Activated naive CD4-positive, alpha-beta T cell treated with anti-CD3 and anti-CD28 coated beads, Interleukin-2, amount 50 U/mL, for 72 hours (primary cell): ENCODE measurements around the gene CARMIL3. TPM values are rescaled to one million over a fixed set of nuclear protein-coding genes. Genes with fewer than 3 reads are reported as not detected.

Source experiments
- ATAC-seq, 2 donors: fragments of 150-1000 bp; cut with Tn5 transposase; 2 replicates each; pipeline ENCODE4 v1.10.0; 2021; ENCODE audit warnings: mild to moderate bottlenecking in 2 of 2, moderate library complexity in 2 of 2
- DNase-seq, 2 donors: peaks; one replicate each; pipeline ENCODE4 v3.0.0; 2021 to 2022; ENCODE audit warnings: low spot score in 2 of 2
- H3K27ac Mint-ChIP-seq, 2 donors: one replicate each; pipeline ENCODE4 v1.8.0; 2022; ENCODE audit warnings: mild to moderate bottlenecking in 2 of 2, mixed read lengths in 2 of 2
- H3K36me3 Mint-ChIP-seq, 2 donors: one replicate each; pipeline ENCODE4 v1.8.0; 2022; ENCODE audit warnings: mixed read lengths in 2 of 2
- H3K9me3 Mint-ChIP-seq, 2 donors: one replicate each; pipeline ENCODE4 v1.8.0; 2022; ENCODE audit warnings: mixed read lengths in 2 of 2
- total RNA-seq, 2 donors: library from RNA; stranded (reverse); gene quantifications; one replicate each; pipeline ENCODE4 v1.2.3, GENCODE V29; 2022

The CARMIL3 gene
- total RNA-seq, 2 donors from 2014 or later, result 2.1 to 6.7 TPM

GRCh38 chr14:24106672-24107271 lies 55.0 kb downstream of the CARMIL3 start:
- DNase-seq (no peak), ATAC-seq (no peak)
- Mint-ChIP-seq H3K9me3 (no peaks in the 10 kb centered on the region), H3K36me3 (peaks cover 15 to 23% of the 10 kb centered on the region in 2 donors), H3K27ac (no peak overlapping the region)

DNA sequence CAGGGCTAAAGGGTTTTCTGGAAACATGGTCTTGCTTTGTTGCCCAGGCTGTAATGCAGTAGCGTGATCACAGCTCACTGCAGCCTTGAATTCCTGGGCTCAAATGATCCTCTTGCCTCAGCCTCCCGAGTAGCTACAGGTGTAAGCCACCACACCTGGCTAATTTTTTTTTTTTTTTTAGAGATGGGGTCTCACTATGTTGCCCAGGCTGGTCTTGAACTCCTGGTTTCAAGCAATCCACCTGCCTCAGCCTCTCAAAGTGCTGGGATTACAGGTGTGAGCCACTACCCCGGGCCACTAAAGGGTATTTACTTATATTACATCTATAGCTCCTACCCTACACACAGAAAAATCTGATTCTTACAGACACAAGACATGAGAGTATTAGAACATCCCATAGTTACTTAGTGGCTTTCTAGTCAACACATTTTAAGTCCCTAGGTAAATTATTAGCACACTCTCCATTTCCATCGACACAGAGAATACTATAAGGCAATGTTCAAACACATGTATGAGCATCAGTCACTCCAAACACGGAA lies 56.6 kb downstream of the CARMIL3 start:
- no peaks in the 10 kb centered on the region for H3K9me3 Mint-ChIP-seq
- ATAC-seq (no peak), DNase-seq (no peak)
- peaks cover 11 to 19% of the 10 kb centered on the region in 2 donors for H3K36me3 Mint-ChIP-seq
- H3K27ac Mint-ChIP-seq, result peak overlapping the region; percentile 82 to 86

GRCh38 chr14:24110060-24110459 lies 58.3 kb downstream of the CARMIL3 start:
- peaks cover under 1 to 2% of the 10 kb centered on the region in 2 donors for H3K36me3 Mint-ChIP-seq
- no peak for DNase-seq
- H3K9me3 Mint-ChIP-seq, result no peaks in the 10 kb centered on the region
- peak overlapping the region in 1 of 2 donors; percentile 86 for H3K27ac Mint-ChIP-seq
- ATAC-seq, result no peak

GRCh38 chr14:24110523-24110922 lies 58.7 kb downstream of the CARMIL3 start:
- no peak for DNase-seq
- Mint-ChIP-seq H3K27ac (peak overlapping the region in 1 of 2 donors; percentile 32), H3K9me3 (no peaks in the 10 kb centered on the region), H3K36me3 (peaks cover 5% of the 10 kb centered on the region in 2 donors)
- no peak for ATAC-seq

DNA sequence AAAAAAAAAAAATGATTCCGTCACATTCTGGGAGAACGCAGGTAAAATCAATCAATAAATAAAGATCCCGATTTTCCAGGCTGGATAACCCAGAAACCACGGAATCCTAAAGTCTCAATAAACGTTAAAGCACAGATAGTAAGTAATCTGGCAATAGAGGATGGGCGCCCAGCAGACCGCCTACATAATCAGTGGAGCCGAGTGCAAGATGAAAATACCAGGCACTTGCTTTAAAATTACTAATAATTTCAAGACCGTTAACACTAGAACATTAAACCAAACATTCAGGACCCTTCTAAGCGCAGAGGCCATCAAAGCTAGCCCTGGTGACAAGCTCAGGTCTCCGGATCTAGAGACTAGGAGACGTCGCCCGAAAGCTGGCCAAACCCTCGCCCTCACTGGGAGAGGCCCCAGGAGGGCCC lies 61.6 kb downstream of the CARMIL3 start:
- DNase-seq (no peak), ATAC-seq (no peak)
- Mint-ChIP-seq H3K27ac (peak overlapping the region; percentile 99), H3K9me3 (no peaks in the 10 kb centered on the region), H3K36me3 (peaks cover 18 to 34% of the 10 kb centered on the region in 2 donors)

DNA sequence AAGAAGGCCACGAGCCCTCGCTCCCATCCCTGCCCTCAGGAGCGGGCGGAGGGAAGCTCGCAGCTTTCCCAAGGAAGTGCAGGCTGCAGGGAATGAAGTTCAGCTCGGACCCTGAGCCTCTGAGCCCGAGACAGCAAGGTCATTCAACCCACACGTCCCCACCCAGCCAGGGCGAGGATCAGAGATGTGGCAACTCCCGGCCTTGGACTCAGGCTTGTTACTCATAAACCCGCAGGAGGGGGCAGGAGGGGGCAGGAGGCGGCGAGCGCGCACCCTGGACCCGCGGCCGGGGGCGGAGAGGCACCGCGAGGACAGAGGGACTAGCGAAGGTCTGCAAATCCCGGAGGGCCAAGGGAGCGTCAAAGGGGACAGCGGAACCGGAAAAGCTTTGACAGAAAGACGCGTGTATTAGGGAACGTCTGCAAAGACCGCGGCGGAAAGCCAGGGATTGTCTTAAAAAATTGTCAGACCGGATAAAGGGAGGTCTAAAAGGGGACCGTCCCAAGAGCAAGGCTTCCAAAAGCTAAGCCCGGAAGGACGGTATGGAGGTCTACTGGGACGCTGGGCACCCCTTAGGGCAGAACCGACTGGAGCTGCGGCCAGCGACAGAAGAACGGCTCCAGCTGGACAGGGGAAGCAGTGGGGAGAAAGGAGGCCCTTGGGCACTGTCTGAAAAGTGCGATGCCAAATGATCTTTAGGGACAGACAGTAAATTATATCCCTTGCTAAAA lies 62.2 kb downstream of the CARMIL3 start:
- no peaks in the 10 kb centered on the region for H3K9me3 Mint-ChIP-seq
- peaks cover 23 to 40% of the 10 kb centered on the region in 2 donors for H3K36me3 Mint-ChIP-seq
- ATAC-seq (peak; percentile 44 to 58), DNase-seq (peak; percentile 76 to 90)
- peak overlapping the region; percentile 99 for H3K27ac Mint-ChIP-seq

- DNase-seq (peak; percentile 96 to 99), ATAC-seq (peak; percentile 89 to 91)
- H3K36me3 Mint-ChIP-seq, result peaks cover 27 to 43% of the 10 kb centered on the region in 2 donors
- H3K9me3 Mint-ChIP-seq, result no peaks in the 10 kb centered on the region
- H3K27ac Mint-ChIP-seq, result peak within 1 kb of the TSS; percentile 99
Measured at GRCh38 chr14:24114532-24115421, 63.0 kb downstream of the CARMIL3 start, which contains the start of the genes DCAF11 and NRL. Gene DCAF11 (plus strand): TSS chr14:24114777. CDS start chr14:24115595, 818 bp downstream. Gene NRL (minus strand): TSS chr14:24114949. CDS start chr14:24082848, 32,101 bp downstream.

GRCh38 chr14:24115422-24116127 lies 63.8 kb downstream of the CARMIL3 start:
- H3K36me3 Mint-ChIP-seq, result peaks cover 27 to 43% of the 10 kb centered on the region in 2 donors
- no peak for DNase-seq

GRCh38 chr14:24116128-24116814 lies 64.5 kb downstream of the CARMIL3 start:
- no peak for ATAC-seq
- peaks cover 27 to 43% of the 10 kb centered on the region in 2 donors for H3K36me3 Mint-ChIP-seq
- H3K27ac Mint-ChIP-seq, result peak overlapping the region; percentile 87 to 99
- H3K9me3 Mint-ChIP-seq, result no peaks in the 10 kb centered on the region
- no peak for DNase-seq

More at GRCh38 chr14:24115422-24116127, 63.8 kb downstream of the CARMIL3 start:
- H3K9me3 Mint-ChIP-seq, result no peaks in the 10 kb centered on the region
- peak overlapping the region; percentile 99 for H3K27ac Mint-ChIP-seq
- ATAC-seq, result no peak

GRCh38 chr14:24117179-24117578 lies 65.4 kb downstream of the CARMIL3 start:
- peaks cover 27 to 48% of the 10 kb centered on the region in 2 donors for H3K36me3 Mint-ChIP-seq

More at GRCh38 chr14:24117179-24117578, 65.4 kb downstream of the CARMIL3 start:
- Mint-ChIP-seq H3K27ac (no peak overlapping the region), H3K9me3 (no peaks in the 10 kb centered on the region)
- DNase-seq, result no peak
- ATAC-seq, result no peak

Other genes starting within 250 kb of the CARMIL3 start
- gene DHRS4, start 98.2 kb upstream of the CARMIL3 start, total RNA-seq, result 10 to 100 TPM; 14.8 to 17.6 TPM
- 10 to 100 TPM; 13.5 to 22.1 TPM for gene DHRS4L2, start 63.1 kb upstream of the CARMIL3 start, total RNA-seq
- under 1 TPM in 1 of 2 donors, not detected in 1; 0.14 TPM for gene CPNE6, start 19.6 kb downstream of the CARMIL3 start, total RNA-seq
- gene PCK2, start 42.3 kb downstream of the CARMIL3 start, total RNA-seq, result 10 to 100 TPM; 40.9 to 89.2 TPM
- gene DCAF11, start 62.8 kb downstream of the CARMIL3 start, total RNA-seq, result 100 to 1,000 TPM in 1 of 2 donors, 10 to 100 TPM in 1; 66.7 to 146 TPM
- gene NRL, start 62.9 kb downstream of the CARMIL3 start, total RNA-seq, result 1 to 10 TPM; 2.9 to 4.8 TPM
- gene FITM1, start 78.7 kb downstream of the CARMIL3 start, total RNA-seq, result 1 to 10 TPM in 1 of 2 donors, under 1 TPM in 1; 0.49 to 2.2 TPM
- gene PSME1, start 84.2 kb downstream of the CARMIL3 start, total RNA-seq, result 100 to 1,000 TPM; 355 to 401 TPM
- gene EMC9, start 89.6 kb downstream of the CARMIL3 start, total RNA-seq, result 10 to 100 TPM; 36.8 to 64.2 TPM
- gene PSME2, start 94.6 kb downstream of the CARMIL3 start, total RNA-seq, result 100 to 1,000 TPM; 452 to 507 TPM
- gene RNF31, start 95.5 kb downstream of the CARMIL3 start, total RNA-seq, result 10 to 100 TPM; 81.5 to 90.7 TPM
- 100 to 1,000 TPM; 183 to 227 TPM for gene IRF9, start 109.3 kb downstream of the CARMIL3 start, total RNA-seq
- gene REC8, start 120.1 kb downstream of the CARMIL3 start, total RNA-seq, result 10 to 100 TPM; 36.4 to 48.7 TPM
- gene IPO4, start 136.8 kb downstream of the CARMIL3 start, total RNA-seq, result 10 to 100 TPM; 37.5 to 67.6 TPM
- 10 to 100 TPM; 24.6 to 29.3 TPM for gene TM9SF1, start 143.4 kb downstream of the CARMIL3 start, total RNA-seq
- gene TSSK4, start 153.7 kb downstream of the CARMIL3 start, total RNA-seq, result under 1 TPM; 0.27 to 0.41 TPM
- 10 to 100 TPM; 69.2 to 74.2 TPM for gene CHMP4A, start 161.5 kb downstream of the CARMIL3 start, total RNA-seq
- 1 to 10 TPM; 5.5 to 7.4 TPM for gene MDP1, start 164.1 kb downstream of the CARMIL3 start, total RNA-seq
- 100 to 1,000 TPM; 172 to 210 TPM for gene NEDD8, start 180.4 kb downstream of the CARMIL3 start, total RNA-seq
- 100 to 1,000 TPM in 1 of 2 donors, 10 to 100 TPM in 1; 62.6 to 106 TPM for gene GMPR2, start 180.9 kb downstream of the CARMIL3 start, total RNA-seq
- gene TINF2, start 190.6 kb downstream of the CARMIL3 start, total RNA-seq, result 100 to 1,000 TPM in 1 of 2 donors, 10 to 100 TPM in 1; 80.0 to 101 TPM
- gene TGM1, start 211.2 kb downstream of the CARMIL3 start, total RNA-seq, result 10 to 100 TPM in 1 of 2 donors, 1 to 10 TPM in 1; 7.9 to 31.6 TPM
- 10 to 100 TPM; 58.6 to 67.0 TPM for gene RABGGTA, start 219.6 kb downstream of the CARMIL3 start, total RNA-seq
- gene DHRS1, start 247.8 kb downstream of the CARMIL3 start, total RNA-seq, result 10 to 100 TPM; 13.3 to 17.7 TPM
- 10 to 100 TPM; 30.5 TPM for gene NOP9, start 247.8 kb downstream of the CARMIL3 start, total RNA-seq